HEK293 (cell line): ENCODE data around the gene MRGPRG.

ENCODE experiments used
- CTCF ChIA-PET: fragments of 350-600 bp; formaldehyde crosslinking; extraction: SDS; loops from one replicate; lab custom pipeline; 2021; ENCODE audit warnings: antibody characterized with exemption; lab: Yijun Ruan, JAX
- POLR2A ChIA-PET: fragments of 300-600 bp; formaldehyde crosslinking; extraction: SDS; loops from one replicate; lab custom pipeline; 2020; ENCODE audit warnings: antibody characterized with exemption, inconsistent platforms; lab: Yijun Ruan, JAX
- H3K27ac ChIP-seq: fragments of 200-500 bp; sonication (Bioruptor generic); 2 replicates; pipeline ENCODE4 v1.5.1; 2014; ENCODE audit warnings: low read depth, low read length, control low read depth, inconsistent platforms; ENCODE audit errors: extremely low read depth
- H3K36me3 ChIP-seq, 2 experiments: fragments of 200-500 bp in 1 of 2; sonication (Bioruptor generic) in 1 of 2; 1 replicate in 1 of 2; 2 replicates in 1 of 2; pipeline ENCODE4 v1.5.1; 2014 to 2017; ENCODE audit warnings: inconsistent platforms in 2 of 2, low read length in 2 of 2; ENCODE audit not compliant: control insufficient read depth in 2 of 2, insufficient read depth in 1 of 2
- H3K4me1 ChIP-seq: fragments of 200-500 bp; sonication (Bioruptor generic); 2 replicates; pipeline ENCODE4 v1.5.1; 2014; ENCODE audit warnings: mild to moderate bottlenecking, low read length, inconsistent platforms; ENCODE audit not compliant: control insufficient read depth, insufficient read depth
- H3K4me3 ChIP-seq: 2 replicates; pipeline ENCODE4 v1.5.1; 2011; ENCODE audit warnings: low read depth, mild to moderate bottlenecking, control low read depth, low read length, moderate library complexity
- H3K9me3 ChIP-seq: fragments of 200-500 bp; sonication (Bioruptor generic); 2 replicates; pipeline ENCODE4 v1.5.1; 2014; ENCODE audit warnings: low read depth, low read length, inconsistent platforms; ENCODE audit not compliant: control insufficient read depth, insufficient read depth
- GLIS1 ChIP-seq: fragments of 450-650 bp; formaldehyde crosslinking; IDR thresholded peaks from 2 replicates; pipeline ENCODE4 v1.5.1; 2016; ENCODE audit warnings: missing biosample characterization, missing genetic modification characterization
- OSR2 ChIP-seq: fragments of 450-650 bp; formaldehyde crosslinking; IDR thresholded peaks from 2 replicates; pipeline ENCODE4 v1.5.1; 2016; ENCODE audit warnings: missing biosample characterization, missing genetic modification characterization
- PRDM6 ChIP-seq: fragments of 450-650 bp; formaldehyde crosslinking; IDR thresholded peaks from 2 replicates; pipeline ENCODE4 v1.5.1; 2017; ENCODE audit warnings: missing biosample characterization, missing genetic modification characterization
- ZFHX2 ChIP-seq: fragments of 450-650 bp; formaldehyde crosslinking; conservative IDR thresholded peaks from 2 replicates; pipeline ENCODE4 v1.5.1; 2016; ENCODE audit warnings: missing biosample characterization, missing genetic modification characterization
- ZIC2 ChIP-seq: fragments of 450-650 bp; formaldehyde crosslinking; IDR thresholded peaks from 2 replicates; pipeline ENCODE4 v1.5.1; 2016; ENCODE audit warnings: missing biosample characterization, missing genetic modification characterization
- ZNF146 ChIP-seq: fragments of 450-650 bp; formaldehyde crosslinking; IDR thresholded peaks from 2 replicates; pipeline ENCODE4 v1.5.1; 2016; ENCODE audit warnings: missing biosample characterization, missing genetic modification characterization
- ZNF311 ChIP-seq: fragments of 450-650 bp; formaldehyde crosslinking; IDR thresholded peaks from 2 replicates; pipeline ENCODE4 v1.5.1; 2017; ENCODE audit warnings: missing biosample characterization, missing genetic modification characterization, borderline replicate concordance
- ZNF391 ChIP-seq: fragments of 450-650 bp; formaldehyde crosslinking; IDR thresholded peaks from 2 replicates; pipeline ENCODE4 v1.5.1; 2016; ENCODE audit warnings: low read depth, missing biosample characterization, missing genetic modification characterization, borderline replicate concordance
- ZNF398 ChIP-seq: fragments of 450-650 bp; formaldehyde crosslinking; IDR thresholded peaks from 2 replicates; pipeline ENCODE4 v1.5.1; 2017; ENCODE audit warnings: missing biosample characterization, missing genetic modification characterization
- ZNF529 ChIP-seq: fragments of 450-650 bp; formaldehyde crosslinking; IDR thresholded peaks from 2 replicates; pipeline ENCODE4 v1.5.1; 2017; ENCODE audit warnings: missing genetic modification characterization, missing biosample characterization; ENCODE audit not compliant: insufficient replicate concordance
- ZNF621 ChIP-seq: fragments of 450-650 bp; formaldehyde crosslinking; IDR thresholded peaks from 2 replicates; pipeline ENCODE4 v1.5.1; 2017; ENCODE audit warnings: missing biosample characterization, missing genetic modification characterization
- ZNF747 ChIP-seq: fragments of 450-650 bp; formaldehyde crosslinking; IDR thresholded peaks from 2 replicates; pipeline ENCODE4 v1.5.1; 2016; ENCODE audit warnings: missing biosample characterization, missing genetic modification characterization
- ZNF785 ChIP-seq: fragments of 450-650 bp; formaldehyde crosslinking; IDR thresholded peaks from 2 replicates; pipeline ENCODE4 v1.5.1; 2016; ENCODE audit warnings: missing biosample characterization, missing genetic modification characterization
- ZNF843 ChIP-seq: fragments of 450-650 bp; formaldehyde crosslinking; IDR thresholded peaks from 2 replicates; pipeline ENCODE4 v1.5.1; 2016; ENCODE audit warnings: missing biosample characterization, missing genetic modification characterization

Gene MRGPRG

GRCh38 chr11:3189196-3189843 lies 29.3 kb downstream of the MRGPRG start:
- H3K36me3 ChIP-seq, result no peaks in the 10 kb centered on the region
- ChIA-PET POLR2A (no interaction called here), CTCF (interaction anchor here (0.7 to 1.0 kb wide), 3 partner anchors 9 to 144 kb away, joined by 3 read pairs; no protein-coding TSS in a partner anchor)
- no peaks in the 10 kb centered on the region for H3K4me1 ChIP-seq
- no peaks in the 10 kb centered on the region for H3K9me3 ChIP-seq
- H3K27ac ChIP-seq, result no peak overlapping the region
- no peak overlapping the region for H3K4me3 ChIP-seq
- TF ChIP-seq ZNF785 (tag by site-specific recombination), result no peak
- TF ChIP-seq ZNF391 (tag by site-specific recombination), result no peak
- TF ChIP-seq OSR2 (tag by site-specific recombination), result peak; percentile 43; the same call in 1 of the 2 replicates
- no peak for TF ChIP-seq ZNF747 (tag by site-specific recombination)
- peak; percentile 80 for TF ChIP-seq GLIS1 (tag by site-specific recombination)
- TF ChIP-seq ZNF621 (tag by site-specific recombination), result no peak

- Histone ChIP-seq H3K4me3 (no peak overlapping the region), H3K27ac (no peak overlapping the region), H3K4me1 (no peaks in the 10 kb centered on the region), H3K9me3 (no peaks in the 10 kb centered on the region), H3K36me3 (no peaks in the 10 kb centered on the region)
- ChIA-PET CTCF (interaction anchor here (1.0 kb wide), 1 partner anchor 62 kb away, joined by 3 read pairs; no protein-coding TSS in a partner anchor), POLR2A (no interaction called here)
- no peak for TF ChIP-seq ZNF311 (tag by site-specific recombination)
- peak; percentile 34; the same call in 1 of the 2 replicates for TF ChIP-seq ZFHX2
Observed at GRCh38 chr11:3188496-3189195, 30.0 kb downstream of the MRGPRG start.

- POLR2A ChIA-PET, result interaction anchor here (0.6 kb wide), 1 partner anchor 16 kb away, joined by 3 read pairs; no protein-coding TSS in a partner anchor
- Histone ChIP-seq H3K27ac (no peak overlapping the region), H3K4me1 (no peaks in the 10 kb centered on the region), H3K36me3 (no peaks in the 10 kb centered on the region), H3K4me3 (no peak overlapping the region), H3K9me3 (no peaks in the 10 kb centered on the region)
- TF ChIP-seq ZNF398 (tag by site-specific recombination), result no peak
- peak; percentile 66; the same call in 1 of the 2 replicates for TF ChIP-seq ZNF146 (tag by site-specific recombination)
- CTCF ChIA-PET, result no interaction called here
Observed at GRCh38 chr11:3186166-3186953, 32.3 kb downstream of the MRGPRG start.

GRCh38 chr11:3184732-3185347 lies 33.8 kb downstream of the MRGPRG start:
- POLR2A ChIA-PET, result no interaction called here
- CTCF ChIA-PET, result interaction anchor here (0.7 to 1.6 kb wide), 4 partner anchors 10 to 337 kb away, joined by 3 to 6 read pairs (median 4); no protein-coding TSS in a partner anchor
- Histone ChIP-seq H3K4me3 (no peak overlapping the region), H3K36me3 (no peaks in the 10 kb centered on the region), H3K27ac (no peak overlapping the region), H3K4me1 (no peaks in the 10 kb centered on the region), H3K9me3 (no peaks in the 10 kb centered on the region)
- no peak for TF ChIP-seq PRDM6 (tag by site-specific recombination)
- TF ChIP-seq OSR2 (tag by site-specific recombination), result no peak
- no peak for TF ChIP-seq ZNF843
- no peak for TF ChIP-seq ZIC2 (tag by site-specific recombination)
- TF ChIP-seq ZNF529 (tag by site-specific recombination), result no peak
